HG03095 (cell line): ENCODE data around the gene NEURL2.
"Not testable (repeated sequence)": the region's sequence is repeated elsewhere in the genome, so short reads cannot be mapped to it uniquely, and the experiment has no call there.

Source experiments
- ATAC-seq: cut with Tn5 transposase; IDR thresholded peaks from one replicate; pipeline ENCODE4 v1.9.1; 2021; ENCODE audit warnings: moderate library complexity; ENCODE audit not compliant: unreplicated experiment

NEURL2 gene

DNA sequence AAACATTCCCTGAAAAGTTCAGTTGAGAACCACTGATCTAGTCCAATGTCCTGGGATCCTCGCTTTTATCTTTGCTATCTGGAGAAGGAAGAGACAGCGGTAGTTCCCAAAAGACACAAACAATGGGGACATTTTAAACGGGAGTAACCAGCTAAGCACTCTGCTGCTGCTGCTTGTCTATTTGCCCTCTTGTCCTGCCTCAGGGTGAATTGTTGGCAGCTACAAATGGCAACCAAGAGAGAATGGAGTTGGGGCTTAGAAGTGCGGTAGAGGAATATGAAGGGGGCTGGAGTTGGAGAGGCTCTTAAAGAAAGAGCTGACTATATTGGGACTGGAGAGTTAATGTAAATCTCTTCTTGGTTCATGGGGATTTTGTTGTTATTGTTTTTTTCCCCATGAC is 16.4 kb downstream of the NEURL2 start:
- ATAC-seq = no peak

DNA sequence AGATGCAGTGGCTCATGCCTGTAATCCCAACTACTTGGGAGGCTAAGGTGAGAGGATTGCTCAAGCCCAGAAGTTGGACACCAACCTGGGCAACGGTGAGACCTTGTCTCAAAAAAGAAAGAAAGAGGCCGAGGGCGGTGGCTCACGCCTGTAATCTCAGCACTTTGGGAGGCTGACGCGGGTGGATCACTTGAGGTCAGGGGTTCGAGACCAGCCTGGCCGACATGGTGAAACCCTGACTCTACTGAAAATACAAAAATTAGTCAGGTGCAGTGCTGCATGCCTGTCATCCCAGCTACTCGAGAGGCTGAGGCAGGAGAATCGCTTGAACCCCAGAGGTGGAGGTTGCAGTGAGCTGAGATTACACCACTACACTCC is 16.9 kb downstream of the NEURL2 start:
- ATAC-seq = not testable (repeated sequence)

DNA sequence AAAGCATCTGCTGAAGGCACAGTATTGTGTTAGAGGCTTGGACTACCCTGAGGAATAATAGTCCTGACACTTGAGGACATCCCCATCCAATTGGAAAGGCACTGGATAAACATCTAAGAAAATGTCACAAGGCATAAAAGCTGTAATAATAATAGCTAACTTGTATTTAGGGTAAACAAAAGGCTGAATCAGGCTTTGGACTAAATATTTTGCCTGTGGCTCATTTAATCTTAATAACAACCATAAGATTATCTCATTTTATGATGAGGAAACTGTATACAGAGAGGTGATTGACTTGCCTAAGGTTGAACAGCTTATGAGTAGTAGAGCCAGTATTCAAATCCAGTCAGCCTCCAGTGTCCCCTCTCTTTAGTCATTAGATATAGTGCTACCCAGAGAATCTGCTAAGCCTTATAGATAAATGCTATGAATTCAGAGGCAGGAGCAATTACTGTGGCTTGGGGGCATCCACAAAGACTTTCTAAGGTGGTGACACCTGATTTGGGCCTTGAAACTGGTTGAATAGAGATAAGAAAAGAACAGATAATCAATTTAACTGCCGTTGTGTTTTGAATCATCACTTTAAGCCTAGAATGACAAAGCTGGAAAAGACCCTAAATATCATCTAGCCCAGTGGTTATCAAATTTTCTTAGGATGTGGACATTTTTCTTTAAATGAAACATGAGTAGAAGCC is 17.5 kb downstream of the NEURL2 start:
- ATAC-seq = no peak

DNA sequence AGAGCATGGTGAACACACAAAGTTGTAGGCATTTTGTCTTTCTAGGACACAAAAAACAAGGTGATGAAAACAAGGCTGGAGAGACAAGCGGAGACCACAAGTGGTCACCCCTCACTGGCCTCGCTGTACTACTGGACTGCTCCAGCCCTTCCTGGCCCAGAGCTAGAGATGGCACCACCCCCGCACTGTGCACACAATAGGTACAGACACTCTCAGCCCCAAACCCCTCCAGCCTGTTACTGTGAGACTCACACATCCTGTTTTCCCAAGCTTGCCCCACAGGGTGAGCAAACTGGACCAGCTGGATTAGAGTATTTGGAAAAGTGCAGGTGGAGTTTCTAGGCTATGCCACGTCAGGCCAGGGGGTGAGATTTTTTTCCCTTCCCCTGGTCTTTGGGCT is 18.4 kb downstream of the NEURL2 start:
- no peak for ATAC-seq

DNA sequence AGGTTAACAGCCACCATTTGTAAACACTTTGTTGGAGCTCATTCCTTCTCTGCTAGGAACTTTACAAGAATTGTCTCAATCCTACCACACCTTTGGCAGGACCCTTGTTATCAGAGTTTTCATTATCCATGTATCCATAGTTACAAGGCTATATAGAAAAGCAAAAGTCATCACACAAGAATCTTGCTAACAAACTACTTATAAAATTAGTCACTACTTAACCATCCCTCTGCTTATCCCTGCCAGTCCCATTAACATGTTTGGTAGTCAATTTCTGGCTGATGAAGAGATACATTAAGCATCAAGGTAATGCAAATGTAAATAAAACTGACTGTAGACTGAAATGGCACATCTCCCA is 23.2 kb downstream of the NEURL2 start:
- no peak for ATAC-seq

DNA sequence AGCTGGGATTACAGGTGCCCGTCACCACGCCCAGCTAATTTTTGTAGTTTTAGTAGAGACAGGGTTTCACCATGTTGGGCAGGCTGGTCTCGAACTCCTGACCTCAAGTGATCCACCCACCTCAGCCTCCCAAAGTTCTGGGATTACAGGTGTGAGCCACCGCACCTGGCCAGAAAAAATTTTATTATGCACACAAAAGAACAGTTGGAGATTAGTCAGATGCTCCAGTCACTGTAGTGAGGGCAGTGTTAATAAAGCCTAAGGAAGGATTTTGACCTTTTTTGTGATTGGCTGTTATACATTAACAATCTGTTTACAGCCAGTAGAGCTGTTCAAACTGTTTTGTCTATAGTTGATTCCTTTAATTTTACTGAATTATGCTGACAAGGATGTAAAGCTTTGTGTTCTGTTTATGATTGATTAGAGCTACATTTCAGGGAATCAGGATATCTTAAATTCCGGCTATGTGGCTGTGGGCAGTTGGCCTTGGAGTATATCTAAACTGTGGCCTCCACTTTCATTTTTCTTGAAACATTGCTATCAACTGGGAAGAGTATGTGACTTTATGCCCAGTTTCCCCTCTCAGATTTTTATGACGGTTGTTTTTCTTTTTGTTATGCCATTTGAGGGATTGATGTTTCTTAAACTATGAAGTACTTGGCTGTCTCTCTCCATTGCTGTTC is 23.7 kb downstream of the NEURL2 start:
- ATAC-seq = no peak

DNA sequence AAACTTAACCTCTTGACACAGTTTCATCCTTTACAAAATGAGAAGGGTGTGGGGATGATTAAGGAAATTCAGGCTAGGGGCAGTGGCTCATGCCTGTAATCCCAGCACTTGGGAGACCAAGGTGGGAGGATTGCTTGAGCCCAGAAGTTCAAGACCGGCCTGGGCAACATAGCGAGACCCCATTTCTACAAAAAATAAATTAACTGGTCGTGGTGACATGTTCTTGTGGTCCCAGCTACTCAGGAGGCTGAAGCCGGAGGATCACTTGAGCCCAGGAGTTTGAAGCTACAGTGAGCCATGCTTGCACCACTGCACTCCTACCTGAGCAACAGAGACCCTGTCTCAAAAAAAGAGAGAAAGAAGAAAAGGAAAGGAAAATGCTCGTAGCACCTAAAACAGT is 24.6 kb downstream of the NEURL2 start:
- ATAC-seq = no peak

DNA sequence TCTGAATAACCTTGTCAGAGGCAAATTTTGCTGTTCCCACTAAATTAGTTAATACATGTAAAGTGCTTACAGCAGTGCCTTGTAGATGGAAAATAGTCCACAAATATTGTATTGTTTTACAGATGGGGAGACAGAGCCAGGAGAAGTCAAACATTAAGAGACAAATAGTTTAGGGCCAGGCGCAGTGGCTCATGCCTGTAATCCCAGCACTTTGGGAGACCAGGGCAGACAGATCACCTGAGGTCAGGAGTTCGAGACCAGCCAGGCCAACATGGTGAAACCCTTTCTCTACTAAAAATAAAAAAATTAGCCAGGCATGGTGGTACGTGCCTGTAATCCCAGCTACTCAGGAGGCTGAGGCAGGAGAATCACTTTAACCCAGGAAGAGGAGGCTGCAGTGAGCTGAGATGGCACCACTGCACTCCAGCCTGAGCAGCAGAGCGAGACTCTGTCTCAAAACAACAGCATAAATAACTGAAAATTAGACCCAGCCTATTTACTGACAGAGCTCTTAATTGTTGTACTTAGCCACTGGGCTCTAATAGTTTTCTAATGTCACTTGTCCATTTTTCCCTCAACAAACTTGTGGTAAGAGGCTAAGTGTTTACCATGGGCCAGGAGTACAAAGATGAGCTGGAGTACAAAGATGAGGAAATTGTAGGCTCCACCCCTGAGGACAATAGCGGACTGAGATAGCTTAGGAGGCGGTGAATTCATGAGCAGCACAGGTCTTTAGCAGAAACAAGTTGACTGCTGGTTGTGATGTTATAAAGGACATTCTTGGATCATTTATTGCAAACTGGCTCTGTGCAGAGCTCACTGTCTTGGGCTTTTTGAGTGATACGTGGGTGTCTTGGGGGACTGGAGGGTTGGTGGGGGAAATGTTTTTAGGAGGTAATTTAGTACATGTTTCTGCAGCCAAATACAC is 27.2 kb downstream of the NEURL2 start:
- ATAC-seq = no peak

DNA sequence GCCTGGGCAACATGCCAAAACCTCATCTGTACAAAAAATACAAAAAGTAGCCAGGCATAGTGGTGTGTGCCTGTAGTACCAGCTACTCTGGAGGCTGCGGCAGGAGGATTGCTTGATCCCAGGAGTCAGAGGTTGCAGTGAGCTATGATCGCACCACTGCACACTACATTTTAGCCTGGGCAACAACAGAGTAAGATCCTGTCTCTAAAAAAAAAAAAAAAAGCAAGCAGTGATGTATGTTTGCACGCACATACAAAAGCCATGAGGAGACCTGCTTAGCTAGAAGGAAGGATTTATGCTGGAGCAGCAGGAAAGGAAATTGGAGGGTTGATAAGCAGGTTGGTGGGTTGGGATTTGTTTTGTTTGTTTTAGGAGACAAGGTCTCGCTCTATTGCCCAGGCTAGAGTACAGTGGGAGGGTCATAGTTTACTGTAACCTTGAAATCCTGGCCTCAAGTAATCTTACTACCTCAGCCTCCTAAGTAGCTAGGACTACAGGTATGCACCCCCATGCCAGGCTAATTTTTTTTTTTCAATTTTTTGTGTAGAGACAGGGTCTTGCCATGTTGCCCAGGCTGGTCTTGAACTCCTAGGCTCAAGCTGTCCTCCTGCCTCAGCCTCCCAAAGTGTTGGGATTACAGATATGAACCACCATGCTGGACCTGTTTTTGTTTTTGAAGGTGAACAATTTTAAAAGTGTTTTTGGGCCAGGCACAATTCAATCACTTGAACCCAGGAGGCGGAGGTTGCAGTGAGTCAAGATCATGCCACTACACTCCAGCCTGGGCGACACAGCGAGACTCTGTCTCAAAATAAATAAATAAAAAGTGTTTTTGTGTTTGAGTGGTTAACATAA is 29.6 kb downstream of the NEURL2 start:
- no peak for ATAC-seq

DNA sequence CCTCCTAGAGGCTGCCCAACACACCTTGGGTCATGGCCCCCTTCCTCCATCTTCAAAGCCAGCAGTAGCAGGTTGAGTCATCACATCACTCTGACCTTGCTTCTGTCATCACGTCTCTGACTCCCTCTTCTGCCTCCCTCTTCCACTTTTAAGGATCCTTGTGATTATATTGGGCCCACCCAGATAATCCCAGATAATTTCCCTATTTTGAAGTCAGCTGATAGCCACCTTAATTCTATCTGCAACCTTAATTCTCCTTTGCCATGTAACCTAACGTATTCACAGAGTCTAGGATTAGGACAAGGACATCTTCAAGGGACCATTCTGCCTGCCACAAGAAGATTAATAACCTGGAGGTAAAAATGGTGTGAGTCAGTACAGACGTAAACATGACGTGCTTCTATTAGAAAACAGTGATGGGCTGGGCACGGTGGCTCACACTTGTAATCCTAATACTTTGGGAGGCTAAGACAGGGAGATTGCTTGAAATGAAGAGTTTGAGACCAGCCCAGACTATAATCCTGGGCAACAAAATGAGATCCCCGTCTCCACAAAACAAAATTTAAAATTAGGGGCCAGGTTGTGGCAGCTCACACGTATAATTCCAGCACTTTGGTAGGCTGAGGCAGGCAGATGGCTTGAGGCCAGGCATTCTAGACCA is 30.3 kb downstream of the NEURL2 start:
- ATAC-seq = no peak

DNA sequence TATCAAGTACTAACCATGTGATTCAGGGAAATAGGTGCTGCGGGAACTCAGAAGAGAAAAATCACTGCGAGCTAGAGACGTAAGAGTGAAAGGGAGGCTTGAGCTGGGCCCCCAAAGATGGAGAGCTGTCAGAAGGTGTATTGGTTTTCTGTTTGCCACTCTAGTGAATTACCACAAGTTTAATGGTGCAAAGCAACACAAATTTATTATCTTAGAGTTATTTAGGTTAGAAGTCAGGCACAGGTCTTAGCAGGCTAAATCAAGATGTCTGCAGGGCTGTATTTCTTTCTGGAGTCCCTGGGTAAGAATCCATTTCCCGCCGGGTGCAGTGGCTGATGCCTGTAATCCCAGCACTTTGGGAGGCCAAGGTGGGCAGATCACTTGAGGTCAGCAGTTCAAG is 31.1 kb downstream of the NEURL2 start:
- no peak for ATAC-seq

DNA sequence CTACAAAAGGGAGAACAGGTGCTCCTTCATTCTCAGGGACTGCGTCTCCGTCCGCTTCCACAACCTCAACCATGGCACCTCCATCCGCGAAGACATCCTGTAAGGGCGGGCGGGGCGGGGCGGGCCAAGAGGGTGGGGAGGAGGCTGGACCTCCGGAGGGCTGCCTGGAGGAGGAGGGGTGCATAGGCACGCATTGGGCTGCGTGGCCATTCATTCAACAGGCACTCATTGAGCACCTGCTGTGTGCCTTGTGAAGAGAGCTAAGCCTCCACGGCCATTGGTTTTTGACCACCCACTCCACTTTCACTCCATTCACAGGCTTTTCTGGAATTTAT is 33.2 kb downstream of the NEURL2 start:
- peak; percentile 24 for ATAC-seq

DNA sequence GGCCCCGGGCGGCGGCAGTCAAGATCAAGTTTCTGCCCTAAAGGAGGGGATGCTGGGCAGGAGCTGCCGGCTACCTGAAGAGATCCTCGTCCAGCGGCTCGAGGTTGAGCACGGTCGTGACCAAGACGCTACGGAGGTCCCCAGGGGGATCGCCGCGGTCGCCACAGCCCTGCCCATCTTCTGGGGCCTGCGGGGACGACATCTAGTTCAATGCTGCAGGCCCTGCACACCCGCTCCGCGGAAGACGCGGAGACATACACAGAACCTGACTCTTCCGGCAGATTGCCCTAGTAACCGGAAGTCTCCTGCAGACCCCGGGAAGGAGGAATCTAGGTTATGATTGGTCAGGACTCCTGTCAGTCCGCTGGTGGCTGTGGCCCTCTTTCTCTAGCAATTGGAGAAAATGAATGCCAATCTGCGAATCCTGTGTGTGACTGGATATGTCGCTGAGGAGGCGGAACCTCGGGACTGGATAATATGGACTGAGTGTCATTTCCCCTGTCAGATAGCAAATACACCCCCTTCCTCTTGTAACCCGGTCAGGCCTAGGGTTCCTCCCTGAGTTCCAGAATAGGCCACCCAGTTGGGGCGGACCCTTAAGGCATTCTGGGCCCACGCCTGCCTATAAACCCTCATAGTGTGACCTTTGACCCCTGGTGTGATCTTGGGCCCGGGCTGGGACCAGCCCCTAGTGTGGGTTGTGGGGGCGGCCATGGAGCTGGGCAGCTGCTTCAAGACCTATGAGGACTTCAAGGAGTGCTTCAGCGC is 33.7 kb downstream of the NEURL2 start, which contains the start of the genes ACOT8 and ZSWIM3:
ACOT8 (minus strand) TSS at position 279 of the 768 bp plus-strand sequence; CDS start at position 202, 77 bp downstream.
ZSWIM3 (plus strand) TSS at position 501 of the 768 bp plus-strand sequence; CDS start at position 713, 212 bp downstream.
- peak; percentile 89 for ATAC-seq

DNA sequence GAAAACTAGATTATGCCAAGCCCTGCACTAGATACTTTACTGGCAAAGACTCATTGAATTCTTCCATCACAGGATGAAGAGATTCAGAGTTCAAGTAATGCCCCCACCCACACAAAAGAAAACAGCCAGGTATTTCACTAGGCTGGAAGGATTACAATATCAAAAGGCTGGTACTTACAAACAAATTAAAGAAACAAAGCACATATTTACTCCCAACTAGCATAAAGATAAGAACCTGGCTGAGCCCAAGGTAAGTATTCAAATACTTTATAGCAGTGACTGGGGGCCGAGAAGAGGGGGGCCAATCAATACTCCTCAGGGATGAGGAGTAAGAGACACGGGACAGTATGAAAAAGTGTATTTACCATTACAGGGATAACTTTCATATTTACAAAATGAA is 37.5 kb downstream of the NEURL2 start:
- ATAC-seq = no peak

DNA sequence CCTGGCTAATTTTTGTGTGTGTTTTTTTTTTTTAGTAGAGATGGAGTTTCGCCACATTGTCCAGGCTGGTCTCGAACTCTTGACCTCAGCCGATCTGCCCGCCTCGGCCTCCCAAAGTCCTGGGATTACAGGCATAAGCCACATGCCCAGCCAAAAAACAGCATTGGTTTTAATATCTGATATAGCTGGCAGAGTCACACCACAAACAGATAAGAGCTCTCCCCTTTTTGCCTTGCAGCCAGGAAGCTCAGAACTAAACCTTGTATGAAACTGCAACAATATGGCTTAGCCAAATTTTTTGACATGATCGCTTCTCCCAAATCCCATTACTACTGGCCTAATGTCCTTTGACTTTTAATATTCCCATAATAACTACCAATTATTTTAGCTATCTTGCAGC is 38.7 kb downstream of the NEURL2 start:
- ATAC-seq = no peak

DNA sequence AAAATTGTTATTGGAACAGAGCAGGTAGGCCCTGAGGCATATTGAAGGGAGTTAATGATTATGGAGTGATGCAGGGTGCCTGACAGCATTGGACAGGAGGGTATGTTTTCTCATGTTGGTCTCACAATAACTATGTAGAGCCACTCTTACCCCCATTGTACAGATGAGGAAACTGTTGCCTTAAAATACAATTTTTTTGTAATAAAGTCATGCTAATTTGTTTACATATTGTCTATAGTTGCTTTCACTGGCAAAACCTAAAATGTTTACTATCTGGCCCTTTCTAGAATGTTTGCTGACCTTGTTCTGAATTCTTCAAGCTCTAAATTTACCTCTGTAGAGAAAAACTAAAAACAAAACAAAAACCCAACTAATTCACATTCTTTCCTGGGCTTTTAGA is 39.5 kb downstream of the NEURL2 start:
- no peak for ATAC-seq

DNA sequence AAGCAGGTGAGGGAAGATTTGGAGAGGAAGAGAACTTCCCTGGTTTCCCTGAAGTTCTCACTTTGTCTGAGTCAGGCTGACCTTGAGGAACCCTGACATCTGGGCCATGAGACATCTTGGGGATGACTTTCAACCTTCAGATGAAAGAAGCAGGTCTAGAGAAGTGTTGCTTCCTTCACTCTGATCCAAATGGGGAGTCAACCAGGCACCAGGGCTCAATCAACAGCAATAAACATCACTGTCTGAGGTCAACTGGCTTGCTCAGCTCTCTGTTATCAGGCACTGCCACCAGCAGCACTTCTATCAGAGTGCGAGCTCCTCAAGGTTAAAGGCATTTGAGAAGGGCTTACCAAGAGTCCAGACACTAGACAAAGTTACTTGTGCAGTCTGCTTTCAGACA is 40.1 kb downstream of the NEURL2 start:
- ATAC-seq = no peak

DNA sequence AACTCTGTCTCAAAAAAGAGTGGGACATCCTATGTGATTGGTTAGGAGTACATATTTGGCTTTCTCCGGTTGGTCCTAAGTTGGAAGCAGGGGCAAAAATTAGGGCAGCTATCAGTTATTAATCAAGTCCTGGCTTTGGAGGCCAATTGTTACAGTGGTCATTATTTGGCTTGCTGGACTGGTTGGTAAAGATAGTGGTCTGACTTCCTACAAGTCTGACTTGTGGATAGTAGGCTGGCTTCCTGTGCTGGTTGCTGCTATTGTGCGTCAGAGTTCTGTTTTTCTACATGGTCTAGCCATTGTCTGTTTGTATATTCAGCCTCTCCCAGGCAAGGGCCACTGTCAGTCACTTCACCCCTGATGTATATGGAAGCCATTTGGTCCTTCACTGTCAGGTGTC is 40.8 kb downstream of the NEURL2 start:
- no peak for ATAC-seq

DNA sequence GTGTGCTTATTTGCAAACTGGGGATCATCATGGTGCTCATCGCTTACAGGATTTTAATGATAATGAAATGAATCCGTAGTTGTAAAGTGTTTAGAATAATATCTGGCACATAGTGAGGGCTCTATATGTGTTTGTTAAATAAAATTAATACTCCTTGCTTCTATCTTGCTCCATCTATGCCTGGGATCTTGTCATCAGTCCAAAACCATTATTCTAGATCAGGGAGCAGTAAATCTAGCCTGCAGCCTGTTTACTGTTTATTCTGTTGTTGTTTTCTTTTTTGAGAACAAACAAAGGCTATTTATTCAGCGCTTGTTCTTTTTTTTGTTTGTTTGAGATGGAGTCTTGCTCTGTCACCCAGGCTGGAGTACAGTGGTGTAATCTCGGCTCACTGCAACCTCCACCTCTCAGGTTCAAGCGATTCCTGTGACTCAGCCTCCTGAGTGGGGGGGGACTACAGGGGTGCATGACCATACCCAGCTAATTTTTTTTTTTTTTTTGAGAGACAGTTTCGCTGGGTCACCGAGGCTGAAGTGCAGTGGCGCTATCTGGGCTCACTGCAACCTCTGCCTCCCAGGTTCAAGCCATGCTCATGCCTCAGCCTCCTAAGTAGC is 41.9 kb downstream of the NEURL2 start:
- ATAC-seq = no peak
